ENCODE results near the gene NDUFAF3. TPM values are rescaled to one million over a fixed set of nuclear protein-coding genes. Genes with fewer than 3 reads are reported as not detected.
A peak's percentile ranks its signal among the peaks of the same experiment; 100 is the strongest.

Gene NDUFAF3
- total RNA-seq, 4 donors from 2014 or later: 8.8 to 96.6 (median 30.3) TPM

DNA sequence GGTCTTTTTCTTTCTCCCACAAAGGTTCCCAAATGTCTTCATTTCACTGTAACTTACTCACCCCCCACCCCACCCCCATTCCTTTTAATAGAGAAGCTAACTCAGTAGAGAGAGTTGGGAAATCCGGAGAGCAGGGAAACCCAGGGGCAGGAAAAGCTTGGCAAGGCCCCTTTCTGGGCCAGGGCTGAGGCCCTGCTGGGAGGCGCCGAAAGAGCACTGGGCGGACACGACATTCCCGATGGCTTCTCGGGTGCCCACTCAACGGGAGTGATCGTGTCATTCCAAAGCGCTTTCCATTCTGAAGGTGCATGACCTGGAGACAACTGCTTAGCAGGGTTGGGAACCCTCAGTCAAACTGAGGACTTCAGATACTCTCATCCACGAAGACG, 2.0 kb upstream of the NDUFAF3 start:
- intact Hi-C loops (cut with DNase I; ENCODE audit: low total_unique reads): no loop called here
- Histone ChIP-seq H3K27ac (peak overlapping the region; percentile 98 to 100), H3K36me3 (no peaks in the 10 kb centered on the region), H3K27me3 (no peaks in the 10 kb centered on the region), H3K4me3 (peak overlapping the region; percentile 89 to 93), H3K4me1 (peaks cover 0 to 14% of the 10 kb centered on the region in 2 donors), H3K9me3 (no peaks in the 10 kb centered on the region)
- TF ChIP-seq POLR2A (IDR thresholded peaks at IDR 0.05): no peak
- TF ChIP-seq, protein P1, sequence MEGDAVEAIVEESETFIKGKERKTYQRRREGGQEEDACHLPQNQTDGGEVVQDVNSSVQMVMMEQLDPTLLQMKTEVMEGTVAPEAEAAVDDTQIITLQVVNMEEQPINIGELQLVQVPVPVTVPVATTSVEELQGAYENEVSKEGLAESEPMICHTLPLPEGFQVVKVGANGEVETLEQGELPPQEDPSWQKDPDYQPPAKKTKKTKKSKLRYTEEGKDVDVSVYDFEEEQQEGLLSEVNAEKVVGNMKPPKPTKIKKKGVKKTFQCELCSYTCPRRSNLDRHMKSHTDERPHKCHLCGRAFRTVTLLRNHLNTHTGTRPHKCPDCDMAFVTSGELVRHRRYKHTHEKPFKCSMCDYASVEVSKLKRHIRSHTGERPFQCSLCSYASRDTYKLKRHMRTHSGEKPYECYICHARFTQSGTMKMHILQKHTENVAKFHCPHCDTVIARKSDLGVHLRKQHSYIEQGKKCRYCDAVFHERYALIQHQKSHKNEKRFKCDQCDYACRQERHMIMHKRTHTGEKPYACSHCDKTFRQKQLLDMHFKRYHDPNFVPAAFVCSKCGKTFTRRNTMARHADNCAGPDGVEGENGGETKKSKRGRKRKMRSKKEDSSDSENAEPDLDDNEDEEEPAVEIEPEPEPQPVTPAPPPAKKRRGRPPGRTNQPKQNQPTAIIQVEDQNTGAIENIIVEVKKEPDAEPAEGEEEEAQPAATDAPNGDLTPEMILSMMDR (IDR thresholded peaks at IDR 0.05): no peak
- DNase-seq: no peak

DNA sequence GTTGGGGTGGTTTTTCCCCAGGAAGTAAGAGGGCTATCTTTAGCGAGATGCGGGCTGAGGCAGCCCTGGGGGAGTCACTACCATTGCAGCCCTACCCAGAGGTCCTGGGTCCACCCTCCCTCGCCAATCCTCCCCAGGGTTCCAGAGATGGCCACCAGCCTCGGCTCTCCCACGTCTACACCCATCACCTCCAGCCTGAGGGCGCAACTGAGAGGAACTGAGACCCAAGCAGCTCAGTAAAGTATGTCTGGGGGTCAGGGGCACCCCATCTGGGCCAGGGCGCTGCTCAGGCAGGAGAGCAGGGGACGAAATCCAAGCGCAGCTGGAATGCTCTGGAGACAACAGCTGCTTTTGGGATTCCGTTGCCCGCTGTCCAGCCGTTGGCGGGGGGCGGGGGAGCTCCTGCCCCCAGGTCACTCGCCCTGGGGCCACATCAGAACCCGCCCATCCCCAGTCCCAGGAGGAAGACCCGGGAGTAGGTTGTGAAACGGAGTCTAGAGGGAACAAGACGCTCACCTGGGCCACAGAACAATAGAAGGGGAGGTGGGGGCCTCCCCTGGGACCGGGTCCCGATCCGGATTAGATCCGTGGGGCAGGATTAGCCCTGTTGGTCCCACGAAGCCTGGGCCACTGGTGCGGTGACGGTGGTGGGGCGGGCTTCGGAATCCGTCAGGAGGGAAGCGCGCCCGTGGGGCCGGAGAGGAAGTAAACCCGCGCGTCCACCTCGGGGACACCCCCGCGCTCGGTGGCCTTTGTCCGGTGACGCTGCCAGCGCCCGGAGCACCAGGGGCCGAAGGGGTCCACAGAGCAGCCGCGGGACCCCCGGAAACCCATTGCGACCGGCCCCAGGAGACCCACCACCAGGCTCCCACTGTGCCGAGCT, 1.4 kb upstream of the NDUFAF3 start:
- intact Hi-C loops (cut with DNase I; ENCODE audit: low total_unique reads): no loop called here
- TF ChIP-seq, protein P1 (IDR thresholded peaks at IDR 0.05): no peak
- TF ChIP-seq POLR2A (IDR thresholded peaks at IDR 0.05): no peak

DNA sequence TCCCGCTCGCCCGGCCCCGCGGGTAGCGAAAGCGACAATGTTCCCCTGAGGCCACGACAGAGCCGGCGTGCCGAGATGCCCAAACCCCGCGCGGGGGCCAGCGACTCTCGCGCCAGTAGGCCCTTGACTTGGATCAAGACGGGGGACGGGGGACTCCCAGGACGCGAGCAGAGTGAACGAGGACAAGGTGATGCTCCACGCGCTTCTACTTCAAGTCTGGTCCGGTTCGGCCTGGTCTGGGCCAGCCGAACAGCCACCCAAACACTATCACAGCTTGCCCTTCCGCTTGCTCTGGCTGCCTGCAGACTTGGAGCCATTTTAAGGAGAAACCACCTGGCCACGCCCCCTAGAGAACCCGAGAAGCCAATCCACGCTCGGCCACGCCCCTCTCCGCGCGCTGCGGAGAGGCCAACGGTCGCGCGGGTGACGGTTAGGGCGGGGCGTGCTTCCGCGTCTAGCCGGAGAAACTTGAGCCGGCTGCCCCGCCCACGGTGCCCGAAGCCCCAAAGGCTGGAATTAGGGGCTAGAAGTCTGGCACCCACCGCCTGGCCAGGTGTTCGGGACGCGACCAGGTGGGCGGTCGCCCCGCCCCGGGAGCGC, 608 bp upstream of the NDUFAF3 start:
- TF ChIP-seq POLR2A (IDR thresholded peaks at IDR 0.05): peak; percentile 96 to 99
- TF ChIP-seq, protein P1 (IDR thresholded peaks at IDR 0.05): no peak
- intact Hi-C loops (cut with DNase I; ENCODE audit: low total_unique reads): no loop called here
- peak; percentile 99 for DNase-seq

More for the DNA sequence above, 1.4 kb upstream of the NDUFAF3 start:
- DNase-seq: peak in 1 of 2 donors; percentile 51
- Histone ChIP-seq H3K9me3 (no peaks in the 10 kb centered on the region), H3K36me3 (no peaks in the 10 kb centered on the region), H3K27me3 (no peaks in the 10 kb centered on the region), H3K27ac (peak overlapping the region; percentile 98 to 100), H3K4me1 (peaks cover 0 to 14% of the 10 kb centered on the region in 2 donors), H3K4me3 (peak overlapping the region; percentile 89 to 93)

DNA sequence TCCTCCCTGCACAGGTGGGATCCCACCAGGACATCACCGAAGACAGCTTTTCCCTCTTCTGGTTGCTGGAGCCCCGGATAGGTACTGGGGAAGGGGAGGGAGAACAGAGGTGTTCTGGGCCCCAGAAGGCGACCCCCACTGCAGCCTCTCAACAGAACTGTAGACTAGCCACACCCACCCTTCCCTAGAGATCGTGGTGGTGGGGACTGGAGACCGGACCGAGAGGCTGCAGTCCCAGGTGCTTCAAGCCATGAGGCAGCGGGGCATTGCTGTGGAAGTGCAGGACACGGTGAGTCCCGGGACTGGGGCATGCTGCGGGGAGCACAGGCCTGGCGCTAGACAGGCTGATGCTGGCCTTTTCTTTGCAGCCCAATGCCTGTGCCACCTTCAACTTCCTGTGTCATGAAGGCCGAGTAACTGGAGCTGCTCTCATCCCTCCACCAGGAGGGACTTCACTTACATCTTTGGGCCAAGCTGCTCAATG, 809 bp downstream of the NDUFAF3 start:
- Histone ChIP-seq H3K9me3 (no peaks in the 10 kb centered on the region), H3K27ac (peak overlapping the region; percentile 98 to 100), H3K4me3 (peak overlapping the region; percentile 89 to 93), H3K36me3 (no peaks in the 10 kb centered on the region), H3K27me3 (no peaks in the 10 kb centered on the region), H3K4me1 (peaks cover 0 to 8% of the 10 kb centered on the region in 2 donors)
- no peak for DNase-seq
- intact Hi-C loops (cut with DNase I; ENCODE audit: low total_unique reads): no loop called here
- TF ChIP-seq, protein P1 (IDR thresholded peaks at IDR 0.05): no peak
- TF ChIP-seq POLR2A (IDR thresholded peaks at IDR 0.05): no peak

More for the DNA sequence above, 608 bp upstream of the NDUFAF3 start:
- Histone ChIP-seq H3K9me3 (no peaks in the 10 kb centered on the region), H3K27me3 (no peaks in the 10 kb centered on the region), H3K4me3 (peak overlapping the region; percentile 89 to 93), H3K36me3 (no peaks in the 10 kb centered on the region), H3K4me1 (peaks cover 0 to 14% of the 10 kb centered on the region in 2 donors), H3K27ac (peak overlapping the region; percentile 98 to 100)

DNA sequence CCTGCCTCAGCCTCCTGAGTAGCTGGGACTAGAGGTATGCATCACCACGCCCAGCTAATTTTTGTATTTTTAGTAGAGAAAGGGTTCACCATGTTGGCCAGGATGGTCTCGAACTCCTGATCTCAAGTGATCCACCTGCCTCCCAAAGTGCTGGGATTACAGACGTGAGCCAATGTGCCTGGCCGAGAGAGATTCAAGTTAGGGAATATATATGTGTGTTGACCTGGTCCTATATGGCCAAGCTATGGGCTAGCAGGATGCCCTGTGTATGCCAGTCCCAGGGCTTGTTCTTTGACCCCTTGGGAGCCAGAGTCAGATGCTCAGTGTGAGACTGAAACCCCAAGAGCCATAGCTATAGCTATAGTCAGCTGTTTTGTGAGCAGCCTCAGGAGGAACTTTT, 1.9 kb downstream of the NDUFAF3 start:
- DNase-seq: no peak
- Histone ChIP-seq H3K27ac (no peak overlapping the region), H3K9me3 (no peaks in the 10 kb centered on the region), H3K27me3 (no peaks in the 10 kb centered on the region), H3K36me3 (no peaks in the 10 kb centered on the region), H3K4me3 (no peak overlapping the region), H3K4me1 (peaks cover 5 to 9% of the 10 kb centered on the region in 2 donors)
- intact Hi-C loops (cut with DNase I; ENCODE audit: low total_unique reads): no loop called here
- TF ChIP-seq POLR2A (IDR thresholded peaks at IDR 0.05): no peak
- TF ChIP-seq, protein P1 (IDR thresholded peaks at IDR 0.05): no peak
